GM19397 (cell line): Measurements from ENCODE around the gene BORCS6.
"Not testable (repeated sequence)": the region's sequence is repeated elsewhere in the genome, so short reads cannot be mapped to it uniquely, and the experiment has no call there.

Source experiments
- ATAC-seq: cut with Tn5 transposase; IDR thresholded peaks from one replicate; pipeline ENCODE4 v1.9.1; 2021; ENCODE audit warnings: mild to moderate bottlenecking, moderate library complexity; ENCODE audit not compliant: unreplicated experiment

Gene BORCS6

DNA sequence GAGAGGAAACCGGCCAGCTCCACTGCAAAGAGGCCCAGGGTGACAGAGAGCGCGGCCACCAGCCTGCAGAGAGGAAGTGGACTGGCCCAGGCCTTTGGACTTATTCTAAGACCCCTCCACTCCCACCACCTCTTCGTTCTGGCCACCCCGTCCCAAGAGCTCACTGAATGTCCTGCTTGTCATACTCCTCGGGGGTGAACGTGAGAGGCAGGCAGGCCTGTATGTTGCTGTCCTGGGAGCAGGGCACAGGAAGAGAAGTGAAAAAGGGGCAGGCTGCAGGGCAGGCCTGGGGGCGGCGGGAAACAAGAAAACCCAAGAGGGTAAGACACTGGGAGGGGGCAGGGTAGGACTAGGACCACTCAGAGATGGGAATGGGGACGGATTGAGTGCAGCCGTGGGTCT lies 14.2 kb downstream of the BORCS6 start:
- no peak for ATAC-seq

DNA sequence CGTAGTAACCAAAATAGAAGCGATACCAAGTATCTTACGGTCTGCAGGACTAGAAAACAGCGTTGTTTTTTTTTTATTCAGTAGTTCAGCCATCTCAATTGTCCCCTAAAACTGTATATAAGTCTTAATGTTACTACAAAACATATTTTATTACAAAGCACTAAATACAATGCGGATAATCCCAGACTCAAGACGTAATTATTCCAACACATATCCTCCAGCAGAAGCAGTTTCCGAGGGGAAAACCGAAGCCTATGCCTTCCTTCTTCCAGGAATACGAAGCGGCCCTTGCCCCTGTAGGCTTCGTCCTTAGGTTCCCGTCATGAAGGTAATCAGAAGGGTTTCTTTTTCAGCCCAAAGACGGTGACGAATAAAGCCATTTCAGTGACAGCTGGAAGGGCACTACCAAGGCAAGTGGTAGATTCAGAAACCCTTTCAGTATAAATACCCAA lies 16.1 kb downstream of the BORCS6 start:
- ATAC-seq = no peak

DNA sequence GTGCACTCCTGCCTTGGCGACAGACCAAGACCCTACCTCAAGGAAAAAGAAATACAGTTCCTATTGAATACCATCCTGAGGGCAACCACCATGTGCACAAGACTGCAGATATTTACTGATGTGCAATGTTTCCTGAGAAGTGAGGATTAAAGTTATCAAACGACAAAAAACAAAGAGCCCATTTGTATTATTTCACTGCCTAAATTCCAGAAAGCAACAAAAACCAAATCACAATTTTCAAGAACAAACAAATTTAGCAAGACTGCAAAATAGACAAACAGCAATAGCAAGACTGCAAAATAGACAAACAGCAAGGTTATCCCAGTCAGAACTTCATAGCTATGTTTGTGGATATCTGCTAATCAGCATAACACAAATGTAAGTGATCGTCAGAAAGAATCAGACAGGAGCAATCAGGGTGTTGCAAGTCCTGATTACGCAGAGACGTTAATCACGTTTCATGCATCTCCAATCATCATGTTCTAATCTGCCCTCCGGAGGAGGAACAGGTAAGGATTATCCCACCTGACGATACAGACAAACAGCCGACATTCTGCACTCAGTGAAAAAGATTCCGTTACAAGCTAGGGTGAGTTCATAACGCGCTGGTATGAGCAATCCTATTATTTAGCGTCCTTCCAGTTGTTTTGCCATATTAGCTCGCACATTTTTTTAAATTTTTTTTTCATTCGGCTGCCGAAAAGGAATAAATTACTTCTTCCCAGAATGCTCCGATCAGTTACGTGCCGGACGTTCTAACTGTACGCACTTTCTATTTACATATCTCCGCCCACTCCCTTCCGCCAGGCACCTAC lies 16.7 kb downstream of the BORCS6 start:
- peak; percentile 68 for ATAC-seq

DNA sequence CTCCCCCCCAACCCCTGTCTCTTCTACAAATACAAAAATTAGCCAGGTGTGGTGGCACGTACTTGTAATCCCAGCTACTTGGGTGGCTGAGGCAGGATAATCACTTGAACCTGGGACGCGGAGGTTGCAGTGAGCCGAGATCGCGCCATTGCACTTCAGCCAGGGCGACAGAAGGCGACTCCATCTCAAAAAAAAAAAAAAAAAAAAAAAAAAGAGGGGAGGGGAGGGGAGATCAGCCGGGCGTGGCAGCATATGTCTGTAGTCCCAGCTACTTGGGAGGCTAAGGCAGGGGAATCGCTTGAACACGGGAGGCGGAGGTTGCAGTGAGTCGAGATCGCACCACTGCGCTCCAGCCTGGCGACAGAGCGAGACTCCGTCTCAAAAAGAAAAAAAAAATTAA lies 19.8 kb downstream of the BORCS6 start:
- not testable (repeated sequence) for ATAC-seq

DNA sequence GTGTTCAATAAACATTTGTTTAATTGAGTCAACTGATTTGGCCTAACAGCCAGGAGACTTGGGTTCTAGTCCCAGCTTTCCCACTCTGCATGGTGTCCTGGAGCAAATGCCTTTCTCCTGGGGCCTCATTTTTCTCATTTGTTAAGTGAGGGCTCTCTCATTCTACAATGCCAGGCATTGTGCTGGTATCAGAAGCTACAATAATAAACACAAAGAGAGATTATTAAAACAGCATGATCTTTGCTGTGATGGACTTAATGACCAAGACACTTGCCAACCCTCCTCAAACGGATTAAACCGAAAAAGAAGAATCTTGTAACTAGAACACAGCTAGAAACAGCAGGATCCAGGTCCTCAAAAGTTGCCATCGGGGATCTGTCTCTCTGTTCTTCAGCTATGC lies 22.5 kb downstream of the BORCS6 start:
- no peak for ATAC-seq

DNA sequence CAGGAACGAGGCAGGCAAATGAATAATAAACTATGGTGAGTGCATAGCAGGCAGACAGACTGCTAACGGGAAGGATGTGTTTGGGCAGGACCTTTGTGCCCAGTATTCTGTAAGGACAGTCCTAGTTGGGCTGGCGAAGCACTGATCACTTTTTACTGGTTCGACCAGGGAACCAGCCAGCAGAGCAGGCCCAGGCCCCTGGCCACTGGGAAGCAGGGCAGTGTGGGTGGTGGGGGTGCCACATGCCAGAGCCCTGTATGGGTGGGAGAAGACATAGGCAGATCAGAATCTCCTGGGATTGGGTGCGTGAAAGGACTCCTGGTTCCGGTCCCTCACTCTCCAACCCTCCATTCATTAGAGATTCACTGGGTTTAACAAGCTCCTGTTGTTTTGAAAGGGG lies 23.2 kb downstream of the BORCS6 start:
- no peak for ATAC-seq

DNA sequence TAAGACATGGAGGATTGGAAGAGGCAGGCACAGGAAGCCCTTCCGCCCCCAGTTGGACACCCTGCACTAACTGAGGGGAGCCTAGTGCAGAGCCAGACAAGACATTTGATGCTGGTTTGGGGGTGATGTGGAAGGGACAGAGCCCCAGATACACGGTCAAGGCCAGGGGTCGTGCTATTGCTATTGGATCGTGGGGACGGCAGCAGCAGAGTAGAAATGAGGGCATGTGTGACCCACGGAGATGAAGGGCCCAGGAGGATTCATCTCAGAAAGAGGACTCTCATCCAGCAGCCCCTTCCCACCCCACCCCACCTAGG lies 25.2 kb downstream of the BORCS6 start:
- no peak for ATAC-seq

DNA sequence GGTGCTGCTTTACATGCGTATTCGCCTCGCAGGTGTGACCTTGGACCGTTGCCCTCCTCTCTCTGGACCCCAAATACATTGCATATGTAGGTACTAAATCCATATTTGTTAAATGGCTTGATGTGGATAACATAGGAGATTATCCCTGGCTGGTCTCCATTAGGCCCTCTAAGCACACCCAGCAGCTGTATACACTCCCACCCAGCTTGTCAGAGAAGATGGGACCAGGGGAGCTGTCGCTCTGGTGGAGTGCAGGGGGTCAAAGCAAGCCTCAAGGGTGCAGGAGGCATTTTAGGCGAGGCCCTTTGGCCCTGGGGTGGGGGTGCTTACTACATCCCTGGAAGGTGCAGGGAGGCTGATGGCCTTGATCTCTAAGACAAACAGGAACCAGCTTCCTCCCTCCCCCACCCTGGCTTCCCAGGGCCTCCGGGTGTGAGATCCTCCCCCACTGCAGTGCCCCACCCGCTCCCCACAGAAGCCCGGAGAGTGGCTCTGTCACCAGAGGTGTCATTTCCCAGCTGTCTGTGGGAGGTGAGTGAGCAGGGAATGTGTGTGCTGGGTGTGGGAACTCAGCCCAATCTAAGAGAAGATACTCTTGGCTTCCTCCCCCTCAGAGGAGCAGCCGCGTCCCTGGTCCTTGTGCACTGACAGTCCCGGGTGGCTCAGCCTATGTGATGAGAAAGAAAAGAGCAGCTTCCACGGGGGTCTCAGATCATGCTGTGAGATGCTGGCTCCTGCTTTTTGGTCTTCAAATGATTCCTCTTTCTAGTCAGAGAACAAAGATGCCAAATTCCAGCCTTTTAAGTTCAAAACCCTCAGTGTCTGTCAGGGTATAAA lies 25.8 kb downstream of the BORCS6 start:
- no peak for ATAC-seq

DNA sequence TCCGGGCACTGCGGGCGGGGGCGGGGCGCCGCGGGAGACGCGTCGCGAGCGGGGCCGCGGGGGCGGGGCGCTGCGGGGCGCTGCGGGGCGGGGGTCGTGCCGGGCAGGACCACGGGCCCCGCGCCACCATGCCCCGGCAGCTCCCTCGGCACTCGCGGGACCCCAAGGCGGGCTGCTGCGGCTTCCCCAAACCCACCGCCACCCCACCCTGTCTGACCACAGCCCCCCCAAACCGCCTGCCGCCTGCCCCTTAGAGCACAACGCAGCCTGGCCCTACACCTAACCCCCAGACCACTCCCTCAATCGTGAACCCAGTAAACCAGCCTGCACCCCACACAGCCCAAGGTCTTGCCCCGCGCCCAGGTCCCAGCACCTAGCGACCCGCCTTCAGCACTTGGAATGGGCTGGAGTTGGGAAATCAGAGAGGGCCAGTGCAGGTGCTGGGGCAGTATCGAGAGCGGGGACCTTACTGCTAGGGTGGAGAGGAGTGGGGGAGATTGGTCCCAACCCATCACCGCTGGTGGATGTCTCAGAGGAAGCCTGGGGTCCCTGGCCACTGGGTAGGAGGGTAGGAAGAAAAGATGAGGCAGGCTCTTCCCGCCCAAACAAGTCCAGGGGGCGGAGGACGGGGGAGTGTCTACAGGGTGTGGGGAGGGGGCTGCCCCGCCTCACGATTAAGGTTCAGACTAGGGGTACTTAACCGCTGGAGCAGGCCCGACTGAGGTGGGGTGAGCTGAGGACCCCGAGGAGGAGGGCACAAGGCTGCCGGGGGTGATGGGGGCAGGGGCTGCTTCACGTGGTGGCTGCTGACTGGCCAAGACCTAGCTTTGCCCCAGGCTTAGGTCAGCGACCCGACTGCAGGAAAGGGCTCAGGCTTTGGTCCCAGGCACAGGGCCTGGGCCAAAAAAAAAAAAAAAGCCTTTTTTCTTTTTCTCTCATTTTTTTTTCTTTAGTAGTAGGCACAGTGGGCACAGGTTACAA lies 26.7 kb downstream of the BORCS6 start:
- no peak for ATAC-seq

DNA sequence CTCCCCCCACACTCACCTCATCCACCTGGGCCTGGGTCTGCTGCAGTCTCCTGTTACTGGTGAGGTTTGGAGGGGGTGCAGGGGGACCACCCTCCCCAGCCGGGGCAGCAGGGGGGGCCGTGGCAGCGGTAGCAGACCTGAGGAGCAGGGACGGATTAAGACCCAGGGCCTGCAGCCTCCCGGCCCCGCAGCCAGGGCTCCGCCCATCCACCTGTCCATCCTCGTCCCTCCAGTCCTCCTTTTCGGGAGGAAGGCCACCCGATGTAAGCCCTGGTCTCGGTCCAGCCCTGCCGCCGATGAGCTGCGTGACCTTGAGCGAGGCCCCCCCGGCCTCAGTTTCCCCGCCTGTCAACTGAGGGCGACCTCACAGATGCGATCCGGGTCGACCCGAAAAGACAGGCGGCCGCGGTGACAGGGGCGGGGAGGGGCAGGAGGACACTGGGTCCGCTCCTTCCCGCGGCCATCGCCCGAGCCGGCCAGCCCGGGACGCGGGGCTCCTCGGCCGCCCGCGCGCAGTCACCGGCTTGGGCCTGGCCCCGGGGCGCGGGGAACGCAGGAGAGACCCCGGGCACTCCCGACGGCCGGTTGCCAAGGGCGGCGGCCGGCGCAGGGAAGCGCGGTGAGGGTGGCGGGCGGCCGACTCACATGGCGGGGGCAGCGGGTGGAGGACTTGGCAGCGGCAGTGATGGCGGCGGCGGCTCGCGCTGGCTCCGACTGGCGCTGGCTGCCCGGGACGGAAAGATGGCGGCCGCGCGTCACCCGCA lies 27.6 kb downstream of the BORCS6 start, which contains the start of gene VAMP2:
TSS of gene VAMP2 (minus strand) at position 716 of the 764 bp plus-strand sequence. CDS start at position 647, 69 bp downstream.
- peak; percentile 55 for ATAC-seq

DNA sequence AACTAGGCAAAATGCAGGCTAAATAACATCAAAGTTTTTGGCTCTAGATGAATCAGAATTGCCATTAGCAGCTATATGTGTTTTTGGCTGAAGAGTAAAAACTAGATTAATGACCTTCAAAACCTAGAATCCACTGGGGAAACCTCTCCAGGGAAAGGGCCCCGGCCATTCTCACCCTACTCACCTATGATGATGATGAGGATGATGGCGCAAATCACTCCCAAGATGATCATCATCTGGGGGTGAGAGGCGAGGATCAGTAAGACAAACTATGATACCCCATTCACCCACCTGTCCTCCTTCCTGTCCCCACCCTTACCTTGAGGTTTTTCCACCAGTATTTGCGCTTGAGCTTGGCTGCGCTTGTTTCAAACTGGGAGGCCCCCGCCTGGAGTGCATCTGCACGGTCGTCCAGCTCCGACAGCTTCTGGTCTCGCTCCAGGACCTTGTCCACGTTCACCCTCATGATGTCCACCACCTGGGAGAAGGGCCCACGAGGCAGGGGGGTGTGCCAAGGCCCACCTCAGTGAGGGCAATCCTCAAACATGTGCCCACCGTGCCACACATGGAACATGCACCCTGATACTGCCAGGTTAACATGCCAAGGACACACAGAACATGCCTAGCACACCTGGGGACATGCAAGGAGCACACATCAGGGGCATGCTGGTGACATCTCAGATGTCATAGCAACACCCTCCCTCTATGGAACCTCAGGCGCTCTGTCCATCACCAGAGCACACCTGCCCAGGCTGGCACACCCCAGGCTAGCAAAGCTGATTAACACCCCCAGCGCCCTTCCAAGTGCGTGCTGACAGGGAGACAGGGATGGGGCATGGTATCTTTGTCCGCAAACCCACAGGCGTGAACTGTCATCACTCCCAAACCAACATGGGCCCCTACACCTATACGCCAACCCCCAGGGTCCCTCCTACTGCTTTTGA lies 28.4 kb downstream of the BORCS6 start:
- no peak for ATAC-seq

DNA sequence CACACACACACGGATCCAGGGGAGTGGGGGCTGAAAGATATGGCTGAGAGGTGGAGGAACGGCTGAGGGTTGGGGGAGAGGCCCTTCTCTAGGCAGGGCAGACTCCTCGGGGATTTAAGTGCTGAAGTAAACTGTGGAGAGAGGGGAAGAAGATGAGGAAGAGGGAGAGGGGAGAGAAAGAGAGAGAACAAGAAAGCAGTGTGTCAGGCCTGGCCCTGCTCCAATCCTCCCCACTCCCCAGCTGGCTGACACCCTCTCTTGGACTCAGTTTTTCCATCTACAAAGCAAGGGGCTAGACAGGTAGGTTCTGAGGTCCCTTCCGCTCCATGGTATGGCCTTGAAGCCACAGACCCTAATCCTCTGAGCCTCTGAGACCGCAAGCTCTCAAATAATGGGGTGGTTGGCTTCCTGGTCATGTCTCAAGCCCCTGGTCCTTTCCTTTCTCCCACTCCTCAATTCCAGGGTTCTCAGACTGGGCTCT lies 29.2 kb downstream of the BORCS6 start:
- no peak for ATAC-seq

DNA sequence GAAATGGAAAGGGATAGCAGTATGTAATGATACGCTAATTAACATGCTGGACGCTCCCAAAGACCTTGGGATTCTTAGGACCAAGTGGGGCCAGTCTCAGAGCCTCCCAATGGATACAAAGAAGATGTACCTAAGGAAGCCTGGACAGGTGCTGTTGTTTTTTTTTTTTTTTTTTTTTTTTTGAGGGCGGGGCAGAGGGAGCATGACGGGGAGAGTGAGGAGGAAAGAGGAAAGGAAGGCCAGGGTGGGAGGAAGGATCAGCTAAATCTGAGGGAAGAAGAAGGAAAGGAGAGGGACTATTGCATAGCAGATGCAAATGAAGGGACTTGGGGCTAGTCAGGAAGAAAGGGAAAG lies 29.8 kb downstream of the BORCS6 start:
- no peak for ATAC-seq

DNA sequence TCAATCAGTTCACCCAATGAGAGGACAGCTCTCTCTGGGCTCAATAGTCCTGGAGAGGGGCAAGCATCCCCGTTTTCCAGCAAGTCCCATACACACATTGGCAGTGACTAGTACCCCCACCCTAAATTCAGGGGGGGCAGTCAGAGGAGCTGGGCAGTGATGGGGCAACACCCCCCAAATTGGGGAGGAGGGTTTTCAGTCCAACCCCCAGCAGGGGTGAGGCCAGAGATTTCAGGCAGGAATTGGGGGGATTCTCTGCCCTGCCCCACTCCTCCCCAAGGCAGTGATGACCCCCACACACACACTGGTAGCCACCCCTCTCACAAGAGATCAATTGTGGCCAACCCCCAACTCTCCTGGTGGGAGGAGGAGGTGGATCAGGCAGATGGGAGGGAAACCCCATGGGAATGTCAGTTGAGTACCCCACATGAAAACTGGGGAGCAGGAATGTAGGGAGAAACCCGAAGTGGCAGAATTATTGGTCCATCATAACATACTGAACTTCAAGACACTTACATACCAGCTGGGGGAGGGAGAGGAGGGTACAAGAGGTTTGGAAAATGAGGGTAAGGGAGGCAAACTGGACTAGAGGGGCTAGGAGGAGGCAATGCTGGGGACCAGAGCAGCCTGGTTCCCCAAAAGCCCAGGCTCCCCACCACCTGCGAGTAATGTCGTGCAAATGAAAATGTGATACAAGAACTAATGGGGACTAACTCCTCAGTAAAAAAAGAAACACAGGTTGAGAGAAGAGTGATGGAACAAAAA lies 30.3 kb downstream of the BORCS6 start:
- ATAC-seq = no peak

DNA sequence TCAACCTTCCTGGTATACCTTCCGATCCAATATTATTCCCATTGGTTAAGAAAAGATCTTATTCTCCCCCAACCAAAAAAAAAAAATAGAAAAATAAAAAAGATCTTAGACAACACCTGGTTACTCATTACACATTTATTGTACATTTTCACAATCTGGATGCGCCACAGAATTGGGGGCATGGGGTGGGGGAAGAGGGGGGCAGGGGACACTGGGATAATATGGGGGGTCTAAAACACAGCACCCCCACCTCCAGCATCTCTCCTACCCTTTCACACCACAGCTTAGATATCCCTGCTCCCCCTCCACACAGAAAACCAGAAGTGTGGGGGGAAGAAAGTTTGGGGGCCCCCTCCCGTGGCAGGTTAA lies 31.0 kb downstream of the BORCS6 start:
- ATAC-seq = no peak

DNA sequence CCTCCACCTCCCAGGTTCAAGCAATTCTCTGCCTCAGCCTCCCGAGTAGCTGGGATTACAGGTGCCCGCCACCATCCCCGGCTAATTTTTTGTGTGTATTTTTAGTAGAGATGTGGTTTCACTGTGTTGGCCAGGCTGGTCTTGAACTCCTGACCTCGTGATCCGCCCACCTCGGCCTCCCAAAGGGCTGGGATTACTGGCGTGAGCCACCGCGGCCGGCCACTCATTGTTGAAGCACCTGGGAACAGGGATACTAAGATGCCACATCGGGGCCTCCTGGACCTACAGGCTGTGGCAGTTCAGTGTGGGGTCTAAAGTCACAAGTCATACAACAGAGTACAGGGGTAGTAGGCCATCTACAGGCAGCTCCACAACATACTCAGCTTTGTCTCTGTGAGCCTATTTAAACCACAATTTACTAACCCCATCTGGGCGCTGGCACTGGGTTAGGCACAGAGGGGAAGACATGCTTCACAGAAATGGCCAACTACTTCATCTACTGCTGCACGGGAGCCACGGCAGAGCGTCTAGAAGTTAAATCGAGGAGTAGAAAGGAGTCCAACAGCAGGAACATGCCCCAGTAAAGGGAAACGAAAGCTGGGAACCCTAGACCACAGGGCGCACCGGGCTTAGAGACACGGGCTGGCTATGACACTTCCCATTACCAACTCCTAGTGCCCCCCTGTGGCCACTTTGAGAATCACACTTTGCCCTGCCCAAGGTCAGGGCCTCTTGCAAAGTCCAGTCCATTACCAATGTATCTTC lies 31.5 kb downstream of the BORCS6 start:
- ATAC-seq = no peak

DNA sequence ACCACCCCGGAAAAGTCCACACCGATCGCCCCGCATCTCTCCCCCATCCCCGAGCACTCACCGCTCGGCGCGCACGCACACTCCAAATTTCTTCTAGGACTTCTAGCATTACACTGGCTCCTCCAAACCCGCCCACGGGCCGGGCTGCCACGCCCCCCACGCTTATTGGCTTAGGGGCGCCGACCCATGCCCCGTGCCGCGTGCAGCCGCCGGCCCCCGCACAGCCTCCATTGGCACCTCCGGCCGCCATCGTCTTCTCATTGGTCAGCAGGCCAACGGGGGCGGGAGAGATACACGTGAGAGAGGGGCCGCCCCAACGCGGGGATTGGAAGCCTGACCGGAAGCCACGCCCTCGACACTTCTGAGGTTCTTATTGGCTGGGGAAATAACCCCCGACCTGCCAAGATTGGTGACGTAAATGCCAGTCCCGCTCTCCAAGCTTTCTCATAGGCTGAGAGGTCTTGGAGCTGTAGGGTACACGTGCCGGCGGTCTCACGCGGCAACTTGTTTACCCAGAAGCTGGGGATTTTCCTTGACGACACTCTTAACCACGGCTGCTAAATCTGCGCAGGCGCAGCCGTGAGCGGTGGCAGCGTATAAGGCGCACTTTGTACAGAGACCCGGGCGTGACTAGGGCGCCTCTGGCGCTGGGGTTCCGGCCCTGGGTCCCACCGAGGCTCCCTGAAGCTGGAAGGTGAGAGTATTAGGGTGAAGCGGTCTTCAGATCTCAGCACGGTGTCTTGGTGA lies 33.6 kb downstream of the BORCS6 start:
- ATAC-seq = peak; percentile 80
